Measurements from ENCODE around the gene HINT2.

DNA sequence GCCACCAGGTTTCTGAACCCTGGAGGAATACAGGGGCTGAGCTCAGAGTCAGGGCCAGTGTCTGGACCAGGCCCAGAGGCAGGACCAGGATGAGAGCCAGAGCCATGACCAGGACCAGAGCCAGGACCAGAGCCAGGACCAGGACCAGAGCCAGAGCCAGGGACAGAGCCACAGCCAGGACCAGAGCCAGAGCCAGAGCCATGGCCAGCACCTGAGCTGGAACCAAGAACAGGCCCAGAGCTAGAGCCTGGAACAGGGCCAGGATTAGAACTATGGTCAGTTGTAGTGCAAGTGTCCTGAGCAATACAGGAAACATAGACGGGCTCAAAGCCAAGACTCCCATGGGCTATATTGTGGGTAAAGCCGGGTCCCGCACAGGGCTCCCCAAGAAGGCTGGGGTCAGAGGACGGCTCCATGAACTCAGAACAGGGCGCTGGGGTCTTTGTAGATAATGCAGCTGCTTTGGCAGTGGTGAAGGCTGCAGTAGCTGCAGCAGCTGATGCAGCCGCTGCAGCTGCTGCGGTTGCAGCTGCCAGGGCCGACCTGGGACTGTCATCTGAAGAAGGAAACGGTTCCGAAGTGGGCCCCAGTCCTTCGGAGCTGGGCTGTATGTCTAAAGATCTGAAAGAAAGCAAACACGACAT, 3.3 kb downstream of the HINT2 start:
- TF ChIP-seq, protein P1, sequence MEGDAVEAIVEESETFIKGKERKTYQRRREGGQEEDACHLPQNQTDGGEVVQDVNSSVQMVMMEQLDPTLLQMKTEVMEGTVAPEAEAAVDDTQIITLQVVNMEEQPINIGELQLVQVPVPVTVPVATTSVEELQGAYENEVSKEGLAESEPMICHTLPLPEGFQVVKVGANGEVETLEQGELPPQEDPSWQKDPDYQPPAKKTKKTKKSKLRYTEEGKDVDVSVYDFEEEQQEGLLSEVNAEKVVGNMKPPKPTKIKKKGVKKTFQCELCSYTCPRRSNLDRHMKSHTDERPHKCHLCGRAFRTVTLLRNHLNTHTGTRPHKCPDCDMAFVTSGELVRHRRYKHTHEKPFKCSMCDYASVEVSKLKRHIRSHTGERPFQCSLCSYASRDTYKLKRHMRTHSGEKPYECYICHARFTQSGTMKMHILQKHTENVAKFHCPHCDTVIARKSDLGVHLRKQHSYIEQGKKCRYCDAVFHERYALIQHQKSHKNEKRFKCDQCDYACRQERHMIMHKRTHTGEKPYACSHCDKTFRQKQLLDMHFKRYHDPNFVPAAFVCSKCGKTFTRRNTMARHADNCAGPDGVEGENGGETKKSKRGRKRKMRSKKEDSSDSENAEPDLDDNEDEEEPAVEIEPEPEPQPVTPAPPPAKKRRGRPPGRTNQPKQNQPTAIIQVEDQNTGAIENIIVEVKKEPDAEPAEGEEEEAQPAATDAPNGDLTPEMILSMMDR (IDR thresholded peaks at IDR 0.05): no peak
- TF ChIP-seq EZH2 (IDR thresholded peaks at IDR 0.05): no peak
